Heart left ventricle (tissue), 13 donors: ENCODE results near the gene SELENON.

Experiments
- CTCF ChIP-seq, 12 donors: fragments of 200-600 bp; sonication (generic) in 4 of 12; IDR thresholded peaks; one replicate each; pipeline versions ENCODE4 v1.5.0 to v1.8.0; 2018 to 2022; ENCODE audit warnings: antibody characterized with exemption in 12 of 12, mild to moderate bottlenecking in 5 of 12
- POLR2A ChIP-seq, 2 donors: fragments of 450-650 bp; IDR thresholded peaks; one replicate each; pipeline ENCODE4 v1.6.1; 2017; ENCODE audit warnings: antibody characterized with exemption in 2 of 2, mild to moderate bottlenecking in 2 of 2, moderate library complexity in 2 of 2
- donor health status: ischemic (EF 13 %, LVEDD 7.1; RV severe dilation, severe dysfunction).
- donor health status: DM: no; HTN: yes; CAD: no.
- donor health status: DM: no; HTN: no; CAD: no.
- donor health status: ischemic (EF 25% LVEDD 6.9; RV normal size, moderate dysfunction).
- donor health status: ischemic (EF 25% LVEDD 5.7; RV mildly dilated, moderate dysfunction).
- donor health status: ischemic (EF 35%, LVEDD 5.7; RV mildly dilated, moderate dysfunction).
- donor health status: nonischemic (EF 11% LVEDD 7.7; RV severe dilation, severe dysfunction).
- donor health status: DM: yes; HTN: yes; CAD: no.
- donor health status: PGD.
- donor health status: ischemic (EF 29% LVEDD 5.4; RV normal size, mild dysfunction).
- donor health status: nonischemic (EF 23%, LVEDD 6.1; RV moderate dilation, normal function).

GRCh38 chr1:25768999-25769398, 31.0 kb upstream of the SELENON start:
- TF ChIP-seq CTCF (IDR thresholded peaks at IDR 0.05) (no peak), POLR2A (IDR thresholded peaks at IDR 0.05) (no peak)
